ENCODE results near the gene C8B. TPM values are rescaled to one million over a fixed set of nuclear protein-coding genes. Genes with fewer than 3 reads are reported as not detected.

The C8B gene
- total RNA-seq, 4 donors from 2014 or later: not detected

- no peak for TF ChIP-seq CTCF (IDR thresholded peaks at IDR 0.05)
- ATAC-seq (ENCODE audit: low FRiP score) (no peak), DNase-seq (ENCODE audit: low spot score) (no peak)
Observed at GRCh38 chr1:56927171-56927570, 38.6 kb downstream of the C8B start.

GRCh38 chr1:56925193-56925592, 40.6 kb downstream of the C8B start:
- ATAC-seq (ENCODE audit: low FRiP score) (peak; percentile 23), DNase-seq (ENCODE audit: low spot score) (no peak)
- TF ChIP-seq CTCF (IDR thresholded peaks at IDR 0.05): no peak

- TF ChIP-seq CTCF (IDR thresholded peaks at IDR 0.05): no peak
- no peak for DNase-seq (ENCODE audit: low spot score)
- ATAC-seq (ENCODE audit: low FRiP score): peak; percentile 20
Observed at GRCh38 chr1:56924116-56924515, 41.7 kb downstream of the C8B start.

- TF ChIP-seq CTCF (IDR thresholded peaks at IDR 0.05): no peak
- no peak for DNase-seq (ENCODE audit: low spot score)
- ATAC-seq (ENCODE audit: low FRiP score): no peak
Observed at GRCh38 chr1:56923201-56923600, 42.6 kb downstream of the C8B start.

GRCh38 chr1:56922507-56922906, 43.3 kb downstream of the C8B start:
- no peak for TF ChIP-seq CTCF (IDR thresholded peaks at IDR 0.05)
- no peak for DNase-seq (ENCODE audit: low spot score)
- ATAC-seq (ENCODE audit: low FRiP score): no peak

GRCh38 chr1:56922070-56922469, 43.7 kb downstream of the C8B start:
- TF ChIP-seq CTCF (IDR thresholded peaks at IDR 0.05): no peak
- DNase-seq (ENCODE audit: low spot score) (no peak), ATAC-seq (ENCODE audit: low FRiP score) (no peak)

GRCh38 chr1:56921479-56921878, 44.3 kb downstream of the C8B start:
- no peak for ATAC-seq (ENCODE audit: low FRiP score)
- TF ChIP-seq CTCF (IDR thresholded peaks at IDR 0.05): no peak
- DNase-seq (ENCODE audit: low spot score): no peak

Data from omental fat pad (tissue), 4 donors.